Activated B cell treated with CpG ODN at 0.5 μM for 24 hours (primary cell): Measurements from ENCODE around the gene MINDY4. TPM values are rescaled to one million over a fixed set of nuclear protein-coding genes. Genes with fewer than 3 reads are reported as not detected.

Experiments
- ATAC-seq: fragments of 200-7000 bp; cut with Tn5 transposase; one replicate; pipeline ENCODE4 v1.10.0; 2021; ENCODE audit warnings: low read depth, mild to moderate bottlenecking, moderate library complexity
- CTCF ChIA-PET: fragments of 350-600 bp; sonication (Branson Sonifier 250); formaldehyde crosslinking; loops from one replicate; lab custom pipeline; 2021; ENCODE audit warnings: antibody characterized with exemption; lab: Charles Lee
- POLR2A ChIA-PET: fragments of 350-600 bp; sonication (Branson Sonifier 250); formaldehyde crosslinking; loops from one replicate; lab custom pipeline; 2021; ENCODE audit warnings: antibody characterized with exemption; lab: Charles Lee
- DNase-seq: peaks from one replicate; pipeline ENCODE4 v3.0.0; 2022
- H3K27ac Mint-ChIP-seq: one replicate; pipeline ENCODE4 v1.8.0; 2020; ENCODE audit warnings: mixed read lengths
- H3K27me3 Mint-ChIP-seq: one replicate; pipeline ENCODE4 v1.8.0; 2021; ENCODE audit warnings: mixed read lengths
- H3K36me3 Mint-ChIP-seq: one replicate; pipeline ENCODE4 v1.8.0; 2021; ENCODE audit warnings: low read depth, mixed read lengths
- H3K4me1 Mint-ChIP-seq: one replicate; pipeline ENCODE4 v1.8.0; 2021; ENCODE audit warnings: mixed read lengths
- H3K4me3 Mint-ChIP-seq: one replicate; pipeline ENCODE4 v1.8.0; 2020; ENCODE audit warnings: mild to moderate bottlenecking, mixed read lengths
- H3K9me3 Mint-ChIP-seq: one replicate; pipeline ENCODE4 v1.8.0; 2020; ENCODE audit warnings: mixed read lengths
- CTCF ChIP-seq: fragments of 200-600 bp; IDR thresholded peaks from one replicate; pipeline ENCODE4 v1.8.0; 2022; ENCODE audit warnings: antibody characterized with exemption, mild to moderate bottlenecking
- intact Hi-C: fragments of 100-400 bp; cut with micrococcal nuclease; formaldehyde crosslinking; loops from one replicate; pipeline ENCODE4 v1.15.1; 2024
- total RNA-seq: library from RNA; stranded (reverse); gene quantifications from 2 replicates; pipeline ENCODE4 v1.2.3, GENCODE V29; 2022

MINDY4 gene
- total RNA-seq, 1 donor from 2014 or later, result 1.2 TPM

DNA sequence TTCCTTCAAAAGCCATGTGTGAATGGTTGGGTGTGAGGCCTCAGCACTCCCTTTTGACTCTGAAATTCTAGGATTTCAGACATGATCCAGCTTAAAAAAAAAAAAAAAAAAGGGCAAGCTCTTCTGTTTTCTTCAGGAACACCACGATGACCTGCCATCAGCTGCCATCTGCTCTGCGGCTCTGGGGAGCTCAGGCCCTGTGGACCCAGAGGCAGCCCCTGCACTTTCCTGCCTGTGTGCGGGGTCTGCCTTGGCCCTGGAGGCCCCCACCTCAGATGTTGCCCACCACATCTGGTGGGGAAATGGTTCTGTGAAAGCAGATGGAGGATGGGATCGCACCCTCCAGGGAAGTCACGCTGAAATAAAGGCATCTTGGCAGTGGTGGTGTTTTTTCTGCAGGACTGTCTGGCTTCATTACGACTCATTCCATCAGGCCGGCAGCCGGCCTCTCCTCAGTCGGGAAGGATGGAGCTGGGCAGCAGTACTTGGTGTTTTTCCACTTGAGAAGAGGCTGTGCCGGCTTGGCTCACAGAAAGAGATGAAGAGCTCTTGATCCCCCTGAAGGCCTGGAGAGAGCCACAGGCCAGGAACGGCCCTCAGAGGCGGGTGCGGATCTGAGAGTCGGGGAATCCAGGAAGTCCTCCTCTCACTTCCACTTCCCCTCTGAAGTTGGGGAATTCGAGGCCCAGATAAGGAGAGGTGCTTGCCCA is 74.4 kb downstream of the MINDY4 start:
- ChIA-PET POLR2A (no interaction called here), CTCF (no interaction called here)
- no peaks in the 10 kb centered on the region for H3K27me3 Mint-ChIP-seq
- H3K4me1 Mint-ChIP-seq, result no peaks in the 10 kb centered on the region
- no peaks in the 10 kb centered on the region for H3K9me3 Mint-ChIP-seq
- ATAC-seq, result no peak
- no peak overlapping the region for H3K4me3 Mint-ChIP-seq
- no peak for DNase-seq
- TF ChIP-seq CTCF, result no peak
- intact Hi-C loops, result no loop called here
- no peak overlapping the region for H3K27ac Mint-ChIP-seq
- no peaks in the 10 kb centered on the region for H3K36me3 Mint-ChIP-seq

GRCh38 chr7:30846378-30846777 is 75.2 kb downstream of the MINDY4 start:
- intact Hi-C loops, result no loop called here
- TF ChIP-seq CTCF, result no peak
- ChIA-PET CTCF (no interaction called here), POLR2A (no interaction called here)
- Mint-ChIP-seq H3K9me3 (no peaks in the 10 kb centered on the region), H3K4me3 (no peak overlapping the region), H3K4me1 (no peaks in the 10 kb centered on the region), H3K36me3 (no peaks in the 10 kb centered on the region), H3K27me3 (no peaks in the 10 kb centered on the region), H3K27ac (no peak overlapping the region)
- DNase-seq, result no peak
- no peak for ATAC-seq

- H3K27me3 Mint-ChIP-seq, result no peaks in the 10 kb centered on the region
- no peaks in the 10 kb centered on the region for H3K9me3 Mint-ChIP-seq
- no peaks in the 10 kb centered on the region for H3K36me3 Mint-ChIP-seq
- DNase-seq (no peak), ATAC-seq (no peak)
- CTCF ChIA-PET, result no interaction called here
- POLR2A ChIA-PET, result no interaction called here
- H3K4me1 Mint-ChIP-seq, result no peaks in the 10 kb centered on the region
- no peak for TF ChIP-seq CTCF
- intact Hi-C loops, result no loop called here
- H3K4me3 Mint-ChIP-seq, result no peak overlapping the region
- H3K27ac Mint-ChIP-seq, result no peak overlapping the region
Observed at GRCh38 chr7:30848121-30848855, 77.1 kb downstream of the MINDY4 start.

GRCh38 chr7:30849565-30849964 is 78.3 kb downstream of the MINDY4 start:
- Mint-ChIP-seq H3K27me3 (no peaks in the 10 kb centered on the region), H3K36me3 (no peaks in the 10 kb centered on the region), H3K27ac (no peak overlapping the region), H3K4me1 (no peaks in the 10 kb centered on the region), H3K4me3 (no peak overlapping the region), H3K9me3 (no peaks in the 10 kb centered on the region)
- ATAC-seq (no peak), DNase-seq (no peak)
- intact Hi-C loops, result no loop called here
- no peak for TF ChIP-seq CTCF
- POLR2A ChIA-PET, result no interaction called here
- CTCF ChIA-PET, result no interaction called here

DNA sequence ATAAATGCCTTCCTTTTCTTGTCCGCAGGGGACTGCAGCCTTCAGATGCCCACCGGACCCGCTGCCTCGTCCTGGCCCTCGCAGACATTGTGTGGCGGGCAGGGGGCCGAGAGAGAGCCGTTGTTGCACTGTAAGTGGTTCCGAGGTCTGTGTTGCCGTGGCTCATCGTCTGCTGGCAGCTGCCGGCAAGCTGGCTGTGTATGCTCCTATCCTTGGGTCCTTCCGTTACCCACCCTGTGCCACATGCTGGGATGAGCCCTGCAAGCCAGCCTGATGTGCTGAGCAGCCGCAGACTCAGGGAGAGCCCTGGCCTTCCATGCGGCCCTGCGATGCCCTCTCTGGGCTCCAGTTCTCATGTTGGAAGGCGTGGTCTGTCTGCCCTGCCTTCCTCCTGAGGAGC is 79.2 kb downstream of the MINDY4 start:
- CTCF ChIA-PET, result no interaction called here
- ATAC-seq (no peak), DNase-seq (no peak)
- Mint-ChIP-seq H3K27me3 (no peaks in the 10 kb centered on the region), H3K36me3 (no peaks in the 10 kb centered on the region), H3K9me3 (no peaks in the 10 kb centered on the region), H3K4me3 (no peak overlapping the region), H3K4me1 (no peaks in the 10 kb centered on the region), H3K27ac (no peak overlapping the region)
- POLR2A ChIA-PET, result no interaction called here
- intact Hi-C loops, result no loop called here
- TF ChIP-seq CTCF, result no peak
